ENCODE data around the gene C8B.

- TF ChIP-seq POLR2AphosphoS5 (IDR thresholded peaks at IDR 0.05; ENCODE audit: low read depth, low read length) (no peak), TAF1 (IDR thresholded peaks at IDR 0.05; ENCODE audit: borderline replicate concordance, insufficient read depth, low read length) (no peak)
Observed at GRCh38 chr1:56924116-56924515, 41.7 kb downstream of the C8B start.
